Stimulated activated CD8-positive, alpha-beta memory T cell treated with anti-CD3 and anti-CD28 coated beads, Interleukin-4, amount 100 ng/mL, for 48 hours (primary cell): ENCODE data around the gene WNT7A.

Experiments
- DNase-seq: peaks from one replicate; pipeline ENCODE4 v3.0.0-alpha.2; 2020

WNT7A gene

GRCh38 chr3:13767896-13768295 lies 112.0 kb downstream of the WNT7A start:
- DNase-seq, result no peak

GRCh38 chr3:13767030-13767429 lies 112.8 kb downstream of the WNT7A start:
- no peak for DNase-seq
